Measurements from ENCODE around the gene SLC23A2.

The SLC23A2 gene

DNA sequence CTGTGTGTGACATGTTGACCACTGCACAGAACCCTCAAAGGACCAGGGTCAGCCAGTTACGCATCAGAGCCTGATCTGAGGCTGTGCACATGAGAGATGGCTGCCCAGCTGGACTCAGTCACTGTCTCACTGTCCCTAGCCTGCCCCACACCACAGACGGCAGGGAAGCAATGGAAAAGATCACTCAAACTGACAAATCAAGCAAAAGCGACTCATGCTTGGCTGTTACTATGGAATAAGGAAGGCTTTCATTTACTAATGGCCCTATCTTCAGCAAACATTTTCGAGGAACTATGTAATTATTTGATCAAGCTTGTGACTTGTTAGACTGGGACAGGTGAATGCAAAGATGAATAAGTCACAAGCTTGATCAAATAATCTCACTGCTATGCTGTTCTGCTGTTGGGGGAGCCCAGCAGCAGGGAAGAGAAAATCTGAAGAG, 137.0 kb downstream of the SLC23A2 start:
- DNase-seq (ENCODE audit: low read depth), result no peak

DNA sequence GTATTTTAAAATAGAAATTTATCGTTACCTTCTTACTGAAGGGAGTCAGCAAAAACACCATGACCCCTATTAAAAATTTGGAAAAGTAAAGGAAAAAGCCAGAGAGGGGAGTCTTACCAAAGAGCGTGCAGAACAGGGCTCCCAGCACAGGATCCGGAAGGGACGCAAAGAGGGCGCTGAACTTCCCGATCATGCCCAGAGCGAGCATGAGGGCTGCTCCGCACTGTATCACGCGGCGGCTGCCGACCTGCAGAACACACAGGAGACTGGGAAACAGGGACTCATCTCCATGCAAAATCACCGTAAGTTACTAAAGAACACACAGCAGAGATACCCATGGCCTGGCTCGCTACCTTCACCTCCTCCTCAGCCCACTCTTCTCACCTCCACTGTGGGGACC, 138.6 kb downstream of the SLC23A2 start:
- no peak for DNase-seq (ENCODE audit: low read depth)
- no peak overlapping the region for H3K4me3 ChIP-seq (ENCODE audit: low read depth, low read length)
- TF ChIP-seq, protein P1, sequence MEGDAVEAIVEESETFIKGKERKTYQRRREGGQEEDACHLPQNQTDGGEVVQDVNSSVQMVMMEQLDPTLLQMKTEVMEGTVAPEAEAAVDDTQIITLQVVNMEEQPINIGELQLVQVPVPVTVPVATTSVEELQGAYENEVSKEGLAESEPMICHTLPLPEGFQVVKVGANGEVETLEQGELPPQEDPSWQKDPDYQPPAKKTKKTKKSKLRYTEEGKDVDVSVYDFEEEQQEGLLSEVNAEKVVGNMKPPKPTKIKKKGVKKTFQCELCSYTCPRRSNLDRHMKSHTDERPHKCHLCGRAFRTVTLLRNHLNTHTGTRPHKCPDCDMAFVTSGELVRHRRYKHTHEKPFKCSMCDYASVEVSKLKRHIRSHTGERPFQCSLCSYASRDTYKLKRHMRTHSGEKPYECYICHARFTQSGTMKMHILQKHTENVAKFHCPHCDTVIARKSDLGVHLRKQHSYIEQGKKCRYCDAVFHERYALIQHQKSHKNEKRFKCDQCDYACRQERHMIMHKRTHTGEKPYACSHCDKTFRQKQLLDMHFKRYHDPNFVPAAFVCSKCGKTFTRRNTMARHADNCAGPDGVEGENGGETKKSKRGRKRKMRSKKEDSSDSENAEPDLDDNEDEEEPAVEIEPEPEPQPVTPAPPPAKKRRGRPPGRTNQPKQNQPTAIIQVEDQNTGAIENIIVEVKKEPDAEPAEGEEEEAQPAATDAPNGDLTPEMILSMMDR (IDR thresholded peaks at IDR 0.05; ENCODE audit: low read depth, low read length), result no peak

More for the DNA sequence above, 137.0 kb downstream of the SLC23A2 start:
- TF ChIP-seq POLR2A (IDR thresholded peaks at IDR 0.05; ENCODE audit: extremely low read depth, insufficient read length), result no peak
- TF ChIP-seq MYC (IDR thresholded peaks at IDR 0.05; ENCODE audit: low read depth, low read length), result no peak
- TF ChIP-seq, protein P1 (IDR thresholded peaks at IDR 0.05; ENCODE audit: low read depth, low read length), result no peak
- TF ChIP-seq, protein P2, sequence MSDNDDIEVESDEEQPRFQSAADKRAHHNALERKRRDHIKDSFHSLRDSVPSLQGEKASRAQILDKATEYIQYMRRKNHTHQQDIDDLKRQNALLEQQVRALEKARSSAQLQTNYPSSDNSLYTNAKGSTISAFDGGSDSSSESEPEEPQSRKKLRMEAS (IDR thresholded peaks at IDR 0.05; ENCODE audit: low read depth, low read length), result no peak
- no peak overlapping the region for H3K4me3 ChIP-seq (ENCODE audit: low read depth, low read length)

DNA sequence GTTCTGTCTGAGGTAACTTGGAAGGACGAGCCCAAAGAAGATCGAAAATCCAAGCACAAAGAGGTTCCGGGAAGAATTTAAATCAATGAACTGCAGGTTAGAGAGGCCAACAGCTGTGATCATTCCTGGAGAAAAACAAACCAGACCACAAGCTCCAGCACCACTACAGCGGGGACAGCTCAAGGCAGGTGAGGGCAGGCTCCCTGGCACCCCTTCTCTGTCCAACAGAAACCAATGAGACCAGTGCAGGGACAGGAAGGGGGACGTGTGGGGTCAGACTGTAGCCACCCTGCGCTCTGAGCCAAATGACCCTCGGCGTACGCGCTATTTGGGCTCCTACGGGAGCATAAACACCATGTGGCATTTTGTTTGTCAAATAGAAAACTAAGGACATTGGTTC, 139.3 kb downstream of the SLC23A2 start:
- DNase-seq (ENCODE audit: low read depth), result no peak
- no peak overlapping the region for H3K4me3 ChIP-seq (ENCODE audit: low read depth, low read length)
- TF ChIP-seq MYC (IDR thresholded peaks at IDR 0.05; ENCODE audit: low read depth, low read length) (no peak), POLR2A (IDR thresholded peaks at IDR 0.05; ENCODE audit: extremely low read depth, insufficient read length) (no peak)
- TF ChIP-seq, protein P2 (IDR thresholded peaks at IDR 0.05; ENCODE audit: low read depth, low read length), result no peak
- TF ChIP-seq, protein P1 (IDR thresholded peaks at IDR 0.05; ENCODE audit: low read depth, low read length), result no peak

DNA sequence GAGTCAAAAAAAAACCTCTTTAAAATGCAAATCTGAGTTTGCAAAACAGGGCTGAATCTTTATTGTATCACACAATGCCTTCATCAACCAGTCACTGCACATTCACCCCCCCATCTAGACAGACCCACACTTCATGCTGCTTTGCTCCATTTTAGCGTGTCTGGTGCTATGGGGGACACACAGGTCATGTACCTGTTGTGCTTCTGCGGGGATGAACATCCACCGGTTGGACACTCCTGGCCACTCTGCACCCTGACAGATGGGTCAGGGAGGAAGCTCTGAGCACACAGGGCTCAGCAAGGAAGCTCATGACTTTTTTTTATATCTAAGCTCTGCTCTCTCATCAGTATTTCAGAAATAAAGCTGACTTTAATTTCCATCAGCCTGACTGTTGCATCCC, 143.3 kb downstream of the SLC23A2 start:
- no peak for DNase-seq (ENCODE audit: low read depth)
- TF ChIP-seq MYC (IDR thresholded peaks at IDR 0.05; ENCODE audit: low read depth, low read length) (no peak), POLR2A (IDR thresholded peaks at IDR 0.05; ENCODE audit: extremely low read depth, insufficient read length) (no peak)
- TF ChIP-seq, protein P1 (IDR thresholded peaks at IDR 0.05; ENCODE audit: low read depth, low read length), result no peak
- TF ChIP-seq, protein P2 (IDR thresholded peaks at IDR 0.05; ENCODE audit: low read depth, low read length), result no peak
- no peak overlapping the region for H3K4me3 ChIP-seq (ENCODE audit: low read depth, low read length)

DNA sequence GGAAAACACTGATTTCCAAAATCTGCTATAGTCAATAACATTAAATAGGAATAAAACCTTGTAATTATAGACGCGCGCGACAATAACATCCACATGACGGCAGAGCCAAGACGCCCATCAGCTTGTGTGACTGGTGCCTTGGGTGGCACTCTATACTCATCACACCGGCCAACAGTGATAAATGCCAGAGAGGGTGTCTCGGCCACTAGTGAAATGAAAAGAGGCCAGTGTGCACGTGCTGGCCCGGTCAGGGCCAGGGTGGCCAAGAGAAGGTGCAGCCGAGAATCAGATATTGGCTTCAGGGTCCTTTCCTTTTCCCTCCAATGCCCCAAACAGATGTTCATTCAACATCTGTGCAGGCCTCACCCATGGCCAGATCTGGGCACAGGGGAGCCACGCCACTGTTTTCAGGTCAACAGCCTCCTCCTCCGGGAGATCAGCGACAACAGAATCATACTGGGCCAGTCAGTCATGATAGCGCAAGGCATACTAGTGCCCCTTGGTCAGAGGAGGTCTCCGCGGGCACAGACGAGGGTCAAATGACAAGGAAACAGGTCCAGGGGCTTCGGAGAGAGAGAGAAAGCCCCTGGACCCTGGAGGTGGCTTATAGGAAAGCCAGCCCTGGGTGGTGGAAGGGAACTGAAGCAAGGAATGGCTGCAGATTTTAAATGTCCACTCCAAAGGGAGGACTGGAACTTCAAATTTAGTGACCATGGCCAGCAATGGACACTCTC, 145.1 kb downstream of the SLC23A2 start:
- DNase-seq (ENCODE audit: low read depth), result no peak
- TF ChIP-seq POLR2A (IDR thresholded peaks at IDR 0.05; ENCODE audit: extremely low read depth, insufficient read length) (no peak), MYC (IDR thresholded peaks at IDR 0.05; ENCODE audit: low read depth, low read length) (no peak)
- TF ChIP-seq, protein P2 (IDR thresholded peaks at IDR 0.05; ENCODE audit: low read depth, low read length), result no peak
- TF ChIP-seq, protein P1 (IDR thresholded peaks at IDR 0.05; ENCODE audit: low read depth, low read length), result no peak
- H3K4me3 ChIP-seq (ENCODE audit: low read depth, low read length), result no peak overlapping the region

All from NB4 (cell line).